Heart left ventricle (tissue), 16 donors: ENCODE measurements around the gene NFATC2IP. TPM values are rescaled to one million over a fixed set of nuclear protein-coding genes. Genes with fewer than 3 reads are reported as not detected.

Experiments
- ATAC-seq, 4 donors: fragments of 200-7000 bp; cut with Tn5 transposase; one replicate each; pipeline ENCODE4 v1.9.1; 2020 to 2022; ENCODE audit warnings: moderate library complexity in 4 of 4, mild to moderate bottlenecking in 3 of 4, moderate number of reproducible peaks in 1 of 4
- DNase-seq, 5 donors: peaks; one replicate each; pipeline ENCODE4 v3.0.0-alpha.2; 2020
- H3K27ac ChIP-seq, 12 donors: fragments of 200-600 bp; sonication (generic) in 4 of 12; one replicate each; pipeline versions ENCODE4 v1.5.0 to v1.8.0; 2016 to 2022; ENCODE audit warnings: mild to moderate bottlenecking in 2 of 12
- H3K27me3 ChIP-seq, 9 donors: fragments of 200-600 bp; sonication (generic) in 2 of 9; one replicate each; pipeline versions ENCODE4 v1.5.1 to v1.8.0; 2016 to 2022; ENCODE audit warnings: mild to moderate bottlenecking in 3 of 9
- H3K36me3 ChIP-seq, 9 donors: fragments of 200-600 bp; sonication (generic) in 2 of 9; one replicate each; pipeline versions ENCODE4 v1.5.0 to v1.8.0; 2018 to 2022; ENCODE audit warnings: mild to moderate bottlenecking in 2 of 9
- H3K4me1 ChIP-seq, 12 donors: fragments of 200-600 bp; sonication (generic) in 4 of 12; one replicate each; pipeline versions ENCODE4 v1.5.0 to v1.8.0; 2016 to 2022; ENCODE audit warnings: mild to moderate bottlenecking in 3 of 12
- H3K4me3 ChIP-seq, 12 donors: fragments of 200-600 bp; sonication (generic) in 4 of 12; one replicate each; pipeline versions ENCODE4 v1.5.0 to v1.8.0; 2017 to 2022; ENCODE audit warnings: mild to moderate bottlenecking in 9 of 12, moderate library complexity in 4 of 12
- H3K9me3 ChIP-seq, 12 donors: fragments of 200-600 bp; sonication (generic) in 4 of 12; one replicate each; pipeline versions ENCODE4 v1.5.0 to v1.8.0; 2016 to 2022; ENCODE audit warnings: mild to moderate bottlenecking in 1 of 12
- CTCF ChIP-seq, 12 donors: fragments of 200-600 bp; sonication (generic) in 4 of 12; IDR thresholded peaks; one replicate each; pipeline versions ENCODE4 v1.5.0 to v1.8.0; 2018 to 2022; ENCODE audit warnings: antibody characterized with exemption in 12 of 12, mild to moderate bottlenecking in 5 of 12
- POLR2A ChIP-seq, 2 donors: fragments of 450-650 bp; IDR thresholded peaks; one replicate each; pipeline ENCODE4 v1.6.1; 2017; ENCODE audit warnings: antibody characterized with exemption in 2 of 2, mild to moderate bottlenecking in 2 of 2, moderate library complexity in 2 of 2
- WGBS, 4 donors: extraction: QIAGEN DNeasy Blood & Tissue Kit in 2 of 4; methylation state at CpG; one replicate each; pipeline versions ENCODE4 v1.1.5 to v1.1.7; 2013 to 2018; 5-methylcytosine and 5-hydroxymethylcytosine counted together
- intact Hi-C, 10 donors: fragments of 100-400 bp; cut with DNase I; formaldehyde crosslinking; loops; one replicate each; pipeline versions ENCODE4 v1.11.1 to v1.14.2; 2022
- polyA plus RNA-seq, 2 donors: library from polyadenylated mRNA; stranded (reverse); fragments of 200-250 nt; gene quantifications; one replicate each; pipeline ENCODE4 v1.2.3, GENCODE V29; 2013
- total RNA-seq, 9 donors: library from RNA; depleted of rRNA in 2 of 9; stranded (reverse); fragments of >200 nt in 2 of 9; fragmentation: NEBNext Ultra II Directional in 3 of 9; extraction: Animal tissue kit (Norgen Biotek cat#: 25700) in 3 of 9; gene quantifications; one replicate each; pipeline versions ENCODE4 v1.1.0 to v1.2.4, GENCODE V29; 2016 to 2023
- donor health status: ischemic (EF 13 %, LVEDD 7.1; RV severe dilation, severe dysfunction).
- donor health status: healthy with polysubstance abuse.
- donor health status: DM: no; HTN: yes; CAD: no.
- donor health status: DM: no; HTN: no; CAD: no.
- donor health status: ischemic (EF 25% LVEDD 6.9; RV normal size, moderate dysfunction).
- donor health status: ischemic (EF 25% LVEDD 5.7; RV mildly dilated, moderate dysfunction).
- donor health status: healthy.
- donor health status: DM: yes; HTN: yes; CAD: no.
- donor health status: ischemic (EF 35%, LVEDD 5.7; RV mildly dilated, moderate dysfunction).
- donor health status: nonischemic (EF 11% LVEDD 7.7; RV severe dilation, severe dysfunction).
- donor health status: DM: yes; HTN: yes; CAD: no.
- donor health status: PGD.
- donor health status: ischemic (EF 29% LVEDD 5.4; RV normal size, mild dysfunction).
- donor health status: nonischemic (EF 23%, LVEDD 6.1; RV moderate dilation, normal function).

The NFATC2IP gene
- total and polyA plus RNA-seq, 11 donors, result 11.1 to 25.3 (median 19.5) TPM

GRCh38 chr16:28905800-28906372, 44.9 kb upstream of the NFATC2IP start:
- TF ChIP-seq CTCF (IDR thresholded peaks at IDR 0.05) (no peak), POLR2A (IDR thresholded peaks at IDR 0.05) (no peak)
- Histone ChIP-seq H3K9me3 (no peaks in the 10 kb centered on the region), H3K27ac (no peak overlapping the region), H3K27me3 (no peaks in the 10 kb centered on the region), H3K4me3 (no peak overlapping the region), H3K4me1 (no peaks in the 10 kb centered on the region), H3K36me3 (peaks cover 0 to 65% (median 57%) of the 10 kb centered on the region in 9 donors)
- DNase-seq, result no peak
- ATAC-seq, result no peak
- 83 to 88% (median 85%) methylated on average over 17 to 24 of the region's 24 CpGs for WGBS, 4 donors
- intact Hi-C loops, result no loop called here

GRCh38 chr16:28910086-28911031, 40.4 kb upstream of the NFATC2IP start:
- H3K27me3 ChIP-seq, result no peaks in the 10 kb centered on the region
- H3K9me3 ChIP-seq, result no peaks in the 10 kb centered on the region
- peaks cover 3 to 96% (median 79%) of the 10 kb centered on the region in 9 donors for H3K36me3 ChIP-seq
- intact Hi-C loops, result no loop called here
- no peak overlapping the region for H3K4me3 ChIP-seq
- no peaks in the 10 kb centered on the region for H3K4me1 ChIP-seq
- H3K27ac ChIP-seq, result no peak overlapping the region
- WGBS, 4 donors, result 89 to 92% (median 91%) methylated on average over 12 to 19 of the region's 19 CpGs
- no peak for TF ChIP-seq CTCF (IDR thresholded peaks at IDR 0.05)
- TF ChIP-seq POLR2A (IDR thresholded peaks at IDR 0.05), result no peak
- ATAC-seq (no peak), DNase-seq (no peak)

GRCh38 chr16:28912558-28912957, 38.2 kb upstream of the NFATC2IP start:
- H3K27ac ChIP-seq, result no peak overlapping the region
- no peak for ATAC-seq
- no peak for DNase-seq
- no peak for TF ChIP-seq POLR2A (IDR thresholded peaks at IDR 0.05)
- no peak for TF ChIP-seq CTCF (IDR thresholded peaks at IDR 0.05)
- no peaks in the 10 kb centered on the region for H3K27me3 ChIP-seq
- intact Hi-C loops, result no loop called here
- H3K36me3 ChIP-seq, result peaks cover 3 to 98% (median 76%) of the 10 kb centered on the region in 9 donors
- no peak overlapping the region for H3K4me3 ChIP-seq
- no peaks in the 10 kb centered on the region for H3K4me1 ChIP-seq
- no peaks in the 10 kb centered on the region for H3K9me3 ChIP-seq
- WGBS, 4 donors, result 91 to 94% (median 93%) methylated on average over 12 of the region's 12 CpGs

GRCh38 chr16:28913946-28914724, 36.6 kb upstream of the NFATC2IP start:
- intact Hi-C loops, result no loop called here
- H3K4me3 ChIP-seq, result no peak overlapping the region
- no peaks in the 10 kb centered on the region for H3K27me3 ChIP-seq
- H3K27ac ChIP-seq, result no peak overlapping the region
- no peak for DNase-seq
- ATAC-seq, result no peak
- WGBS, 4 donors, result 92 to 95% (median 94%) methylated on average over 23 to 29 of the region's 29 CpGs
- H3K9me3 ChIP-seq, result no peaks in the 10 kb centered on the region
- no peak for TF ChIP-seq POLR2A (IDR thresholded peaks at IDR 0.05)
- TF ChIP-seq CTCF (IDR thresholded peaks at IDR 0.05), result no peak
- H3K4me1 ChIP-seq, result no peaks in the 10 kb centered on the region
- H3K36me3 ChIP-seq, result peaks cover 0 to 96% (median 75%) of the 10 kb centered on the region in 9 donors
